Skeletal muscle cell (primary cell): ENCODE measurements around the gene BCL2L11.

Experiments used
- DNase-seq: peaks from one replicate; pipeline ENCODE4 v3.0.0-alpha.2; 2010; ENCODE audit warnings: low read depth
- H3K4me3 ChIP-seq: 2 replicates; pipeline ENCODE4 v1.5.1; 2011; ENCODE audit warnings: low read depth, mild to moderate bottlenecking, control low read depth, low read length, moderate library complexity

BCL2L11 gene

DNA sequence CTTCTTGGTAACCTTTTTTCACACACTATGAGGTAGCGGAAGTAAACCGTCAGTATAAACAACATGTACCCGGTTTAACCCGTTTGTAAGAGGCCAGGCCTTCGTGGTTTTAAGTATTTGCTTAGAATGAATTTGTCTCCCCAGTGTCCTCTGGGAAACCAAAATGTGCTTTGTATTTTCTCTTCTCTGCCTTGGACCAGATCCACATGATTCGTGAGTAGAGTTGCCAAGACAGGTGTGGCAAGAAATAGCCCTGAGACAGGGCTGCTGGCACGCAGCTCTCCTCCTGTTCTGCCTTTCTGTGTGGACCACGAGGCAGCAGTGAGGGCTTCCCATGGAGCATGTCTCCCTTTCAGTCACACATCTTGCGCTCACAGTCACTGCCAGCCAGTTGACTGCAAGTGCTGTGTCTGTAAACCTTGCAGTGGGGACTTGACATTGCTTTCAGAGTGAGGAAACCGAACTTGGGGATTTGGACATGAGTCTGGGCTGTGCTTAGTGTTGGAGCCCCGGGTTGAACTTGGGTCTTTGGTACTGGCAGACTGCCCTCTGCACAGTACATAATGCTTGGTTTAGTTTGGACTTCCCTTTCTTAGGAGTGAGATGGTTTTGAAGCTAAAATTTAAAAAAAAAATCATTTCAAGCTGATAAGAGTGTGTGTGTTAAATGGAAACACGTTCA, 19.1 kb downstream of the BCL2L11 start:
- peak; percentile 36 for DNase-seq
- no peak overlapping the region for H3K4me3 ChIP-seq

DNA sequence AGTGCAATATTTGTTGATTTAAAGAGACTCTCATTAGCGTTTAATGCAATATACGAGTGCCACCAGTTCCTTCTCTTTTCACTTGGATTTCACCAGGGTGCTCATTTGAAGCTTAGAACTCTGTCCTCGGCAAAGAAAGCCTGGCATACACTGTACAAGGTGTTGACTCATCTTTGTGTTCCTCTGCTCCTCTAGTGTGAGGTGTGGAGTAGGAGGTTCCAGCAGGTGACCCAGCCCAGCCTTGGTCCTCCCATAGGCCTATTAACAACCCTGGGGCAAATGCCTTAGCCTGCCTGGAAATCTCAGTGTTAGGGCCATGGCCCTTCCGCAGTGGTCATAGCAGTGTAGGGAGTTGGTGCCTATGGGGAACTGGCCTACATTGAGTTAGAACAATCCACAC, 20.1 kb downstream of the BCL2L11 start:
- no peak for DNase-seq
- H3K4me3 ChIP-seq = no peak overlapping the region

DNA sequence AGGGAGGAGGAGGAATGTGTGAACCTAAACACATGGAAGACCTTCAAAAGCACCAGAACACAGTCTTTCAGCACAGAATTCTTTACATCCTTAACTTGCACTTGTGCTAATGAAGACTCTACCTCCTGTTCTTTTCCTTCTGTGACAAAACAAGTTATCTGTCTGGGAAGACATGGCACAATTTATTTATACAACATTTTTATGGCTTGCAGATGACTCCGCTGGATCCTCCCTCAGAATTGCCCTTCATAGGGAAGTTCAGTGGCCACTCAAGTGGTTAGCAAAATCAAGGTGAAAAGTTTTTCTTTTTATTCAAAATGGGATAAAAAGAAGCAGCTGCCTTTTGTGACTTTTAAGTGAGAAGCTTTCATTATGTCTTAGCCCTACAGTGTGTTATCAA, 21.4 kb downstream of the BCL2L11 start:
- H3K4me3 ChIP-seq = no peak overlapping the region
- DNase-seq = no peak

DNA sequence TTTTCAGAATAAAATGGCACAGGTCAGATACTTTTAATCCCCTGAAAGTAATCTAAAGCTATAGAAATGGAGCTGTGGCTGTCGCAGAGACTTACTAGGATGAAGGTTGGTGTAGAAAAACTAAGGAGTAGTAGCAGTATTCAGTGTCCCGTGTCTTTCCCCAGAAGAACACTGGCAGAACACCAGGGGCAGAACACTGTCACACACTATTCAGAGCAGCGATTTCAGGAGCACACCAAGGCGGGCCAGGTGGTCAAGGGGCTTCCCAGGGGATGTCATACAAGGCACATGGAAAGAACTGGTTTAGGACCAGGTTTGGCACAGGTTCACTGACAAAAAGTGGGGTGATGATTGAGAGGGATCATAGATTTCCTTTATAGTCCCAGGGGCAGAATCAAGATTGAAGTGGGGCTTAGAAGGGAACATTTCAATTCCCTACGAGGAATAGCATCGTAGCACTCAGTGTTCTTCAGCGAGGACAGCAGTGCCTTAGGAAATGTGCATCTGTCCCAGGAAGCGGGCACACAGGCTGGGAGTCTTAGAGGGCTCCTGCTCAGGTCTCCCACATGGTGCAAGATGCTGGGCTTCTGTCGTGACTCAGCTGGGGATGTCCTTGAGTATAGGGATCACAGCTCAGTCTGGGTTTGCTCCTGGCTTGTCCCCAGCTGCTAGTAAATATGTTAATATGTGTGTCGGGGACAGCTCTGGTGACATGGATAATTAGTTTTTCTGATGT, 22.6 kb downstream of the BCL2L11 start:
- DNase-seq = no peak
- no peak overlapping the region for H3K4me3 ChIP-seq

DNA sequence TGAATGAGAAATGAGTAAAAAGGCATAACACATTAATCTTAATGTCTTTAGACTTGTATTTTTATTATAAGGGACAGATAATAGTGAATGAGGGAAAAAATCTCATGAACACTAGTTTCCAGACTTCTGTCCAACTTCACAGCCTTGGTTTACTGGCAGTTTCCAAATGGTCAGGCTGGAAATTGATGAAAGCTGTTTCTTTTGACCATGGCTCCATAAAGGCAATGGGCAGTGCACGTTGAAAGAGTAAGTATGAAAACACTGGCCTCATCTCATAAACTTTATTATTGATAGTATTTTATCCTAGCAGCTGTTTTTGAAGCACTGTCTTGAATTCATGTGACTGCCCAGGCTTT, 23.1 kb downstream of the BCL2L11 start:
- no peak for DNase-seq
- no peak overlapping the region for H3K4me3 ChIP-seq

DNA sequence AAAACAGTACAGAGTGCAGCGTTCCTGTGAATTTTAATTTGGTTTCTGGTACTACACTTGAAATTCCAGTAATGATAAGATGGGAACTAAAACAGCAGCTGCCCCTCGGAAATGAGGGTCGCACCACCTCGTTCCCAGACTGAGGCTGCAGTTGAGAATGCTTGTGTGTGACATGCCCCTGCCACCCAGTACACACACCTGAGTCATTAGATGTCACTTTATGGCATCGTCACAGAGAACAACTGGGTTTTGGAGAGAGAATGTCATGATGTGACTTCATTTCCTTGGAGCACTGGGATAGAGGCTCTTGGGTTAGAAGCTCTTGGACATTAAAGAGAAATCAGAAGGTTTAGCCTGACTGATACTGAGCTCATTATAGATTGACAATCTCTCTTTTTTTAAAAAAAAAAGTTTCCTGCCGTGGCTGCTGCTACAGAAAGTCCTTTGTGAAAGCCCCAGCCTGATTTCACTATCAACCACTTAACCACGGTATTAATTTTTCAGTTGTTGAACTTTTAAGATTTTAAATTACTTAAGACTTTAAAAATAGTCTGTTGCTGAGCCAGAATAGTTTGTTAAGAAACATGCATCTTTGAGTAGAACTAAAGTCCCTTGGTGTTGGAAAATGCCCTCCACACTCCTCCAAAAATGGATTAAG, 24.5 kb downstream of the BCL2L11 start:
- no peak overlapping the region for H3K4me3 ChIP-seq
- no peak for DNase-seq

DNA sequence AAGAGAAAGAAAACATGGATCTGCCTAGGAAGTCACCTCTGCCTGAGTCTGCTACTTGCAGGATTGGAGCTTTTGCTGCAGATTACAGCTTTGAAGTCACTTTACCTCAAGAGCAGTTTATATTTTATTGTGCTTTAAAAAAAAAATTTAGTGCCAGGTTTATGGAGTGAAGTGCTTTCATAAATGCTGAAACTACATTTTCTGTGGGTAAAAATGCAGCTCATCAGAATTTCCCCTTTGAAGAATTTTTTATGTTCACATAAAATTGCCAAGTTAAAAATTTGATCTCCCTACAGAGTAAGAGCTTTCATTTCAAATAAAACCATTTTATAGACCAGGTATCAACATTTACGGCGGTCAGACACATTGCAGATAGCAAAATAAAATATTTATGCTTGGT, 25.2 kb downstream of the BCL2L11 start:
- DNase-seq = no peak
- no peak overlapping the region for H3K4me3 ChIP-seq

DNA sequence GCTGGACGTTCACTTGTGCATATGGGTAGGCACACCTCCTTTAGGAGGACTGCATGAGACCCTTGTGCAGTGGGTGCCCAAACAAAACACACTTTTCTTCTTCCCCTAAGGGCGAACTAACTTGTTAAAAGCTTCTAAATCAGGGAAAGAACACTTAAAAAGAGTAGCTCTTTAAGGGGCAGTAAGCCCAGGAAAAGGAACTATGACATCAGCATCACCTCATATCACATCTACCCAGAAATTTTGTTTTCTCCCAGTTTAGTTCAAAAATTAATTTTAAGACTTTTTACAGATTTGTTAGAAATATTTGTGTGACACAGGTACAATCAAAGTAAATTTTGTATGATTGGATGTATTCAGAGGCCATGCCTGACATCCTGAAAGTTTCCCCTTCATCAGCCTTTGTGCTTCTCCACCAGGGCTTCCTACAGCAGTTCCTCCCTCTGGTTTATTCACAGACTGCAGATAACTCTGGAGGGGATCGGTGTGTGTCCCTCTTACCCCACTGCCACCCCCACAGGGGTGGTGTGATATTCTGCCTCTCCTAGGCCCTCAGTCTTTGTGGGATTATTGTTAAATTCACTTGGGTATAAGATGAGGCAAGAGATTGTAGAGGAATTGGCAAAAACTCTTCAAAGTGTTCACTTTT, 27.6 kb downstream of the BCL2L11 start:
- DNase-seq = no peak
- H3K4me3 ChIP-seq = no peak overlapping the region

DNA sequence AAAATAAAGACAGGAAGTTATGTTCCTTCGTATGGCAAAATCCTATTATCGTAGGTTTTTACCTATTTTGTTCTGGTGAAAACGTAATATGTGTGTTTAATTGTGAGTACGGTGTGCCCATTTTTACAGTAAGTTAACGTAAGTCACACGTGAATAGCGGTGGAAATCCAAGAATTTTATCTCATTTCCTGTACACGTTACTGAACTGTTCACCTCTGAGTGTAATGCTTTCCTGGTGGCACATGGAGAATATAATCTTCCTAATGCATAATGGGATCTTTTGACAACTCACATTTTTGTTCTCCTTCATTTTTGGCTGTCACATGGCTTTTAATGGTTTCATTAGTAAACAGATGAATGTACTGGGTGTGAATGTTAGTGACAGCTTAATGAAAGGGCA, 28.2 kb downstream of the BCL2L11 start:
- DNase-seq = no peak
- no peak overlapping the region for H3K4me3 ChIP-seq

DNA sequence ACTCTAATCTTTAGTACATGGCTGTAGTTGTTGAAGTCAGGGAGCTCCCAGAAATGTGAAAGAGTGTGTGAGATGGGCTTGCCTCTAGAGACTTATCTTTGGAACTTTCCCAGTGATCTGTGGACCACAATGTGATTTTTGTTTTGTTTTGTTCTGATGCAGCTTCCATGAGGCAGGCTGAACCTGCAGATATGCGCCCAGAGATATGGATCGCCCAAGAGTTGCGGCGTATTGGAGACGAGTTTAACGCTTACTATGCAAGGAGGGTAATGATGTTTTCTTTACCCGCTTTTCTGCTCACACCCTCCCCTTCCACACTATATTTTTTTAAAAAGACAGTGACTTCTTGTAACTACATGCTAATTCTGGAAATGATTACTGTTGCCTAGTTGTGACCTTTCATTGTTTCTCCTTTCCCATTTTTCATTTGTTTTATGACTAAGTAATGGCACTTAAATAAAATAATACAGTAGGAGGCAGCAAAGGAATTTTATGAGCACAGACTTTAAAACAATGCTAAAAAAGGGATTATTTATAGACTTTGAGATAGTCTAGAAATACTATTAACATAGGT, 29.3 kb downstream of the BCL2L11 start:
- no peak for DNase-seq

DNA sequence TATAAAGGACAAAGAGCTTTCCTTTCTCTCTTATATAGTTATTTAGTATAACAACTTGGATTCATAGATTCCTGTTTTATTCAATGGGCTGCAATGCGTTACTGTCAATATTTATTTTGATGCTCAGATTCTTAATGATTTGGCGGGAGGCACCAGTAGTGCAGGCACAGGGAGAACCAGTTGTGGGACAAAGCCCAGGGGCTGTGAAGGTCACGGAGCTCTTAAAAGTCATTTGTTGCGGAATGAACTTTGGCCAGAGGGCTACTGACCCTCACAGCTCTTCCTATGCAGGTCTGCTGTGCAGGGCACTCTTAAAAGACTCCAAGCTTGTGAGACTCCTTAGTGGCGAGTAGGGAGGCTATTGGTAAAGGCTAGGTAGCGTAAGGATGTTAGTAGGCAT, 34.0 kb downstream of the BCL2L11 start:
- no peak overlapping the region for H3K4me3 ChIP-seq
- no peak for DNase-seq

More for the DNA sequence above, 29.3 kb downstream of the BCL2L11 start:
- no peak overlapping the region for H3K4me3 ChIP-seq

DNA sequence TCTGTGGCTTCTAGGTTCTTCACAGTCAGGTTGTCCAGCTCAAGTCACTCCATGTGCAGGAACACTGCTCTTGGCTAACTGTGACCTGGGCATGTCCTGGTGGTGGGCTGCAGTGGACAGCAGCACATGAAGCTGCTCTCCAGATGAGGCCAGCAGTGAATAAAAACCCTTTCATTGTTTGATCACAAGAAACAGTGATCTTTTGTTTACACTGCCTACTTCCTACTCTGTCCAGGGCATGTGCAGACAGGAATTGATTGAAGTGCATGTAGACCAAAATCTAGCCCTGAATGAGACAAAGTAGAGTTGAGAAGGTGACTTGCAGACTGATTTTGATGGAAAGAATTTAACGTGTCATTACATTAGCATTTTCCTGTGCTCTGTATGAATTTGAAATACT, 34.9 kb downstream of the BCL2L11 start:
- no peak overlapping the region for H3K4me3 ChIP-seq
- no peak for DNase-seq

DNA sequence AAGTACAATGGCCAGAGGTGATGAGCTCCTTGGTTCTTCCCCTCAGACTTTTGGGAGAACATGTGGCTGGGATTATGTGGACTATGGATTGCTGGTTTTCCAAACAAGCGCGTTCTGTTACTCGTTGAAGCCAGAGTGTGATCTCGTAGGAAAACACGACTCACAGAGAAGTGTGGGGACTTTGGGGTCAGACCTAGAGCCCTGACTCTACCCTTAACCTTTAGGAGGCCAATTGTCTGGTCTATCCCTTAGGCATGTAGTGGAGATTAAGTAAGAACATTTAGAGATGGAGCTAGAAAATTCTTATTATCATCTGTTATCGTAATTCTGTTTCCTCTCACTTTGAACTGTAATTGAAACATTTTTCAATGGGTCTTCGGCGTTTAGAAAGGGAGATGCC, 35.8 kb downstream of the BCL2L11 start:
- H3K4me3 ChIP-seq = no peak overlapping the region
- DNase-seq = no peak

DNA sequence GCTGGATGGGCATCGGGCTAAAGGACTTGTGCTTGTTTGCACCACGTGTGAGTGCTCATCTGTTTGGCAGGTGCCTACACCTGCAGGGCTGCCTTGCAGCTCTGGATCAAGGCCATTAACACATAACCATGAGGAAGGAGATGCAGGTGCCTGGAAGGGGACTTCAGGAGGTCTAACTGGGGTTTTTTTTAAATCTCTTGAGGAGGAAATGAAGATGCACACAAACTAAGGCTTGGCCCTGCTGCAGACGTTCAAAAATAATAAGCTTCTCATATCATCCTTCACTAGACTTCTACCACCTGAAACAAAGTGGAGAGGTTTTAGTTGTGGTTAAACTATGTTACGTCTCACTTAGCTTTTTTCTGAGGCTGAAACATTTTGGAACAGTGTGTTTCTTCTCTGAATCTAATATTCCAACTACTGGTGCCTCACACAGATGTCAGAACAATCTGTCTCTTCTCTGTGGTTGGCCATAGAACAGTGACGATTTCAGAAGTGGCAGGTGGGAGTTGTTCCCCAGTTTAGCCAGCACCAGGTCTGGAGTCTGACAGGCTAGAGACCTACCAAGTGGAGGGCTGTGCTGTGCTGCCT, 36.5 kb downstream of the BCL2L11 start:
- DNase-seq = no peak
- H3K4me3 ChIP-seq = no peak overlapping the region

DNA sequence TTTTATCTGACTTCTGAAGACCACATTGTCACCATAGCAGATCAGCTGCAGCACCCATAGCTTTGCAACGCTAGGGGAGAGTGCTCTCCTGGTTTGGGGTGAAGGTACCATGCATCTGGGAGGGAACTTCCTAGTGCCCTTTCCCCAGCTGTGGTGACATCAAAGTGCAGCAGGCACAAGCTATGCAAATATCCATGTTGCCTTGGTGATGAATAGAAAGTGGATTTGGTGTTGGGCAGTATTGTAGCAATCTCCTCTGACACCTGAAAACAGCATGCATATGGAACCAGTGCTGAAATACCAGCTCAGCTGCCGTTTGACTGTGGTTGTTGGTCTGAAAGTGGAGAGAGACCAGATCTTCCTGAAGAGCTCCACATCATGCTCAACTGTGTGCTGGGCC, 37.1 kb downstream of the BCL2L11 start:
- no peak for DNase-seq
- no peak overlapping the region for H3K4me3 ChIP-seq

DNA sequence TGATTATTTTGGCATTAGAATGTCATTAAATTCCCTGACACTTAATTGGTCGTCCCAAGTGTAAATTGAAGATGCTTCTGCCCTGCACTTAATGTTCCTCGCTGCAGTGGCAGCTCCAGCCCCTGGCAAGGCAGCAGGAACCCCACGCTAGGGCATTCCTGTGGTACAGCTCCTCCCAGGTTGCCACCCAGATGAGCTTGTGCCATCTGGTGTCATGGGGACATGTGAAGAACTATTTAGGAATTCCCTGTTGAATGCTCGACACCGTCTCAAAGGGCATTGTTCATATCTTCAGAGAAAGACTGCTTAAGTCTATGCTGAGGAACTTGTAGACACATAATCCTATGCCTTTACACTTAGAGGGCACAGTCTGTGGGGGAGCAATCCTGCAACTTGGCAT, 38.9 kb downstream of the BCL2L11 start:
- no peak for DNase-seq

DNA sequence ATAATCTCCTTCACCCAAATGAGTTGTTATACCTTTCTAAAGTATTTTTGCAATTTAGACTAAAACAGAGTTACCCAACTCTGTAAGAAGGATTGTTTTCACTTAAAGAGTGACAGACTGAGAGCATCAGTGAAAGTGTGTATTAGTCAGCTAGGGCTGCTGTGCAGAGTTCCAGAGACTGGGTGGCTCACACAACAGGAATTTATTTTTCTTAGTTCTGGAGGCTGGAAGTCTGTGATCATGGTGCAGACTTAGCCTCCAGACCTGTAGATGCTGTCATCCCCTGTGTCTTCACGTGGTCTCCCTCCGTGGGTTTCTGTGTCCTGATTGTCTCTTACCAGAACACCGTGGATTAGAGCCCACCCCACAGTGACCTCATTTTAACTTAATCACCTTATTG, 40.0 kb downstream of the BCL2L11 start:
- no peak overlapping the region for H3K4me3 ChIP-seq
- DNase-seq = peak; percentile 58

More for the DNA sequence above, 38.9 kb downstream of the BCL2L11 start:
- no peak overlapping the region for H3K4me3 ChIP-seq

DNA sequence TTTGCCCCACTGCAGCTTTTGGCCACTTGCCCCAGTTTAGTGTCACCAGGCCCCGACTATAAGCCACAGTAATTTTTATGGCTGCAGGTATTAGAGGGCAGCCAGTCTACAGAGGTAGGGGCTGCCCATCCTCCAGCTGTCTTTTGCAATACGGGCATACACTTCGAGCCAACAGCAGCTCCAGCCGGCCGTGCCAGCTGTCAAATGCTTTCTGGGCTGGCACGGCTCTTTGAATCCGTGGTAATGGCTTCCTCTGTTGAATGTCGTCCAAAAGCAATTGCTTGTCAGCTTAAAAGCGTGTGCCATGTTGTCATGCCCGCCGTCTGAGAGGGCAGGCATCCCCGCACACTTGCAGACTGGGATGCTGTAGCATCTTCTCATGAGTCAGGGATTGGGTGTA, 41.3 kb downstream of the BCL2L11 start:
- H3K4me3 ChIP-seq = no peak overlapping the region
- no peak for DNase-seq

DNA sequence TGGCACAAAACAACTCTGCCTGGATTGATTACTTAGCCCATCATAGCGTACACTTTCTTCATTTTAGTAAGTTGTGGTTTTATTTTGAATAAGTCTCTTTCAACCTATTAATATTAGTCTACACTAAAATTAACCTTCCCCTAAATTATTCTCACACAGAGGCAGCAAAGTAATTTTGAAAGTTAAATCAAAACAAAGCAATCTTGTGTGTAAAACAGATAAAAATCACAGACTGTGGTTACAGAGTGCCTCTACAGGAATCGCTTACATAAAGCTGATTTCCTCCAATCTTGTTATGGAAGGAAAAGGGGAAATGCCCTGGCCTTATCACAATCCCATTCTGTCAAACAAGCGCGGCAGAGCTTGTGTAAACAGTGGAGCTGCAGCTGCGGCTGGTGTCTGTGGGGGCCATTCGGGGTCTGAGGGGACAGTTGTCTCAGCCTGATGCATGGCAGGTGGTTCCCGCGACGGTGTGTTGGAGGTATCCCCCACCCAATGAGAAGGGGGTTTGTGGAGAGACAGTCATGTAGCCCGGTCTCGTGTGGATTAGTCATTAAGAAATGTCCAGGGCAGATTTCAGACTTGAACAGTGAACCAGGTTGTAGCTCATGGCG, 42.1 kb downstream of the BCL2L11 start:
- H3K4me3 ChIP-seq = no peak overlapping the region
- DNase-seq = no peak
